Calu3 (cell line): Measurements from ENCODE around the gene CRABP2. TPM values are rescaled to one million over a fixed set of nuclear protein-coding genes. Genes with fewer than 3 reads are reported as not detected.

Experiments
- BruUV-seq: library from RNA; stranded (reverse); fragments of 400-500 nt; replicated peaks from 2 replicates; lab custom pipeline; 2021; lab: Mats Ljungman, UMichigan
- CTCF ChIA-PET: fragments of 300-600 bp; sonication (Branson Sonifier 250); formaldehyde crosslinking; loops from one replicate; lab custom pipeline; 2022; ENCODE audit warnings: antibody characterized with exemption; lab: Charles Lee
- DNase-seq: peaks from one replicate; pipeline ENCODE4 v3.0.0; 2022
- H3K27ac Mint-ChIP-seq: one replicate; pipeline ENCODE4 v1.8.0; 2022; ENCODE audit warnings: mixed read lengths; ENCODE audit not compliant: unreplicated experiment
- H3K27me3 Mint-ChIP-seq: one replicate; pipeline ENCODE4 v1.8.0; 2022; ENCODE audit warnings: mixed read lengths; ENCODE audit not compliant: unreplicated experiment
- H3K36me3 Mint-ChIP-seq: one replicate; pipeline ENCODE4 v1.8.0; 2022; ENCODE audit warnings: mild to moderate bottlenecking, moderate library complexity, mixed read lengths; ENCODE audit not compliant: insufficient read depth, unreplicated experiment
- H3K4me1 Mint-ChIP-seq: one replicate; pipeline ENCODE4 v1.8.0; 2022; ENCODE audit warnings: mild to moderate bottlenecking, low read depth, mixed read lengths; ENCODE audit not compliant: unreplicated experiment
- H3K4me3 Mint-ChIP-seq: one replicate; pipeline ENCODE4 v1.8.0; 2022; ENCODE audit warnings: mild to moderate bottlenecking, low read depth, moderate library complexity, mixed read lengths; ENCODE audit not compliant: unreplicated experiment
- H3K9me3 Mint-ChIP-seq: one replicate; pipeline ENCODE4 v1.8.0; 2022; ENCODE audit warnings: low read depth, mixed read lengths; ENCODE audit not compliant: unreplicated experiment
- intact Hi-C: fragments of 100-400 bp; cut with micrococcal nuclease; formaldehyde crosslinking; loops from one replicate; pipeline ENCODE4 v1.10.0; 2022; ENCODE audit not compliant: unreplicated experiment
- total RNA-seq: library from RNA; stranded (reverse); gene quantifications from 2 replicates; pipeline ENCODE4 v1.2.3, GENCODE V29; 2022
- TF ChIP-seq, protein P1 (sequence below): fragments of 200-600 bp; IDR thresholded peaks from one replicate; pipeline ENCODE4 v1.8.0; 2022; ENCODE audit warnings: antibody characterized with exemption; ENCODE audit not compliant: unreplicated experiment

The CRABP2 gene
- total RNA-seq, 1 experiment from 2014 or later: 17.6 TPM

- no peaks in the 10 kb centered on the region for H3K9me3 Mint-ChIP-seq
- no peak overlapping the region for H3K27ac Mint-ChIP-seq
- intact Hi-C loops: loop anchor here (1.0 kb wide), 1 partner anchor 32 kb away; no protein-coding TSS in a partner anchor
- no peaks in the 10 kb centered on the region for H3K27me3 Mint-ChIP-seq
- TF ChIP-seq, protein P1, sequence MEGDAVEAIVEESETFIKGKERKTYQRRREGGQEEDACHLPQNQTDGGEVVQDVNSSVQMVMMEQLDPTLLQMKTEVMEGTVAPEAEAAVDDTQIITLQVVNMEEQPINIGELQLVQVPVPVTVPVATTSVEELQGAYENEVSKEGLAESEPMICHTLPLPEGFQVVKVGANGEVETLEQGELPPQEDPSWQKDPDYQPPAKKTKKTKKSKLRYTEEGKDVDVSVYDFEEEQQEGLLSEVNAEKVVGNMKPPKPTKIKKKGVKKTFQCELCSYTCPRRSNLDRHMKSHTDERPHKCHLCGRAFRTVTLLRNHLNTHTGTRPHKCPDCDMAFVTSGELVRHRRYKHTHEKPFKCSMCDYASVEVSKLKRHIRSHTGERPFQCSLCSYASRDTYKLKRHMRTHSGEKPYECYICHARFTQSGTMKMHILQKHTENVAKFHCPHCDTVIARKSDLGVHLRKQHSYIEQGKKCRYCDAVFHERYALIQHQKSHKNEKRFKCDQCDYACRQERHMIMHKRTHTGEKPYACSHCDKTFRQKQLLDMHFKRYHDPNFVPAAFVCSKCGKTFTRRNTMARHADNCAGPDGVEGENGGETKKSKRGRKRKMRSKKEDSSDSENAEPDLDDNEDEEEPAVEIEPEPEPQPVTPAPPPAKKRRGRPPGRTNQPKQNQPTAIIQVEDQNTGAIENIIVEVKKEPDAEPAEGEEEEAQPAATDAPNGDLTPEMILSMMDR: no peak
- BruUV-seq: no TSS peak
- peak; percentile 69 for DNase-seq
- peak overlapping the region; percentile 39 for H3K4me3 Mint-ChIP-seq
- H3K4me1 Mint-ChIP-seq: peaks cover 44% of the 10 kb centered on the region
- CTCF ChIA-PET: interaction anchor here (1.4 to 7.2 kb wide), 3 partner anchors 13 to 166 kb away, joined by 3 to 130 read pairs (median 8); partner anchors contain the start of gene CRABP2
- H3K36me3 Mint-ChIP-seq: peaks cover 5% of the 10 kb centered on the region
These were observed 11.3 kb downstream of the CRABP2 start for GRCh38 chr1:156693848-156694689.

DNA sequence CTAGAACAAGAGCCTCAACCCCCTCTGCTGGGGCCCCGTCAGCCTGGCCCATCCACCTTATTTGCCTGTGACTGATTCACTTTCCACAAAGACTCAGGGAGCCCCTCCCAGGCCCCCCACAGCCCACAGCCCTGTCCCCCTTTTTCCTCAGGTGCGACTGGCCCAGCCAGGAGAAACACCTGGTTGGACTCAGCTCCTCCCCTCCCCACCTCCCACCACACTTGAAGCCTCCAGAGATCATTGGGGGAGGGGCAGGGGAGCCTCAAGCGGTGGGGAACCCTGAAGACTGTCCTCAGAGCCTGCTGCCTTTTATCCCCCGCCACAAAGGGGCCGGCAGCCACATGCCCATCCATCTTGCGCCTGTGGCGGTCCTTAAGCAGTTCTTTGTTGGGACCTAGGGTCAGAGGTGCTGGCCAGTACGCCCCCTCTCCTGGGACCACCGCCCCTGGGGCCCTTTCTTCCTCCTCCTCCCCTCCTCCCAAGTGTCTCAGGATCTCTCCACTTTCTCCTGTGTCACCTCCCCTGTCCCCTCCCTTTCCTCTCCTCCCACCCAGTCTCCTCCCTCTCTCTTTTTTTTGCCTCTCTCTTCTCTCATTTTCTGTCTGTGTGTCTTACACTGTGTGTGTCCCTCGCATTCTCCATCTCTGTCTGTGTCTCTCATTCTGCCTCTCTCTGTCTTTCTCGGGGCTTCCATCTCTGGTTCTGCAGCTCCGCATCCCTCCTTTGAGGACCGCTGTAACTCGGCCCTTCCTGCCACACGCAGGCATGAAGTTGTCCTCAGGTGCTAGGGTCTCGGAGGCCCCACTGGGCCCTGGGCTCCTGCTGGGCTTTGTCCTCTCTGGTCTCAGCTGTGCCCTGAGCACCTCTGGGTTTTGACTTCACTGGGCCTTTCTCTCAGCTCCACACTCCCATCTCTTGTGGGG lies 12.2 kb downstream of the CRABP2 start:
- TF ChIP-seq, protein P1: no peak
- H3K27ac Mint-ChIP-seq: no peak overlapping the region
- peaks cover 44% of the 10 kb centered on the region for H3K4me1 Mint-ChIP-seq
- peak overlapping the region; percentile 39 for H3K4me3 Mint-ChIP-seq
- no peaks in the 10 kb centered on the region for H3K27me3 Mint-ChIP-seq
- CTCF ChIA-PET: interaction anchor here (0.6 to 7.2 kb wide), 4 partner anchors 14 to 167 kb away, joined by 3 to 130 read pairs (median 6); partner anchors contain the start of gene CRABP2
- intact Hi-C loops: loop anchor here (1.0 kb wide), 1 partner anchor 33 kb away; no protein-coding TSS in a partner anchor
- no peaks in the 10 kb centered on the region for H3K9me3 Mint-ChIP-seq
- BruUV-seq: no TSS peak
- H3K36me3 Mint-ChIP-seq: no peaks in the 10 kb centered on the region
- DNase-seq: peak; percentile 73

DNA sequence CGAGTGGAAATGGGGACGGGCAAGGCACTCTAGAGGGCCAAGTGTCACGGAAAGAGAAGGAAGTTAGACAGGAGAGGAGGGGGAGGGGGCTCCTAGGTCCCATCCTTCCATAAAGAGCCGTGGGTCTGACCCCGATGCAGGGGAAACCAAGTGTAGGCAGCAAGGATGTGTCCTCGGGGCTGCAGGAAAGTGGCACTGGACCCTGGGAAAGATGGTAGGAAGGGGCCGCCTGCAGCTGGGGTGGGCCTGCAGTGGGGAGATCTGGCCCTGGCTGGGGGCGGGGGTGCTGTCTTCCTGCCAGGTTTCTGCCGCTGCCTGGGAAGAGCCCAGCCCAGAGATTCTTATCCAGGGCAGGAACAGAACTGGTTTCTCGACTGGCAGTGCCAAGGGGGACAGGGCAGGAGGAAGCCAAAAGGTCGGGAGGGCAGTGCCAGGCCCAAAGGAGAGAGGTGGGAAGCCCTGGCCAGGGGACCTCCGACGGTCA lies 12.9 kb downstream of the CRABP2 start:
- peak overlapping the region; percentile 3 for H3K27ac Mint-ChIP-seq
- DNase-seq: no peak
- H3K27me3 Mint-ChIP-seq: no peaks in the 10 kb centered on the region
- CTCF ChIA-PET: interaction anchor here (1.1 to 7.2 kb wide), 4 partner anchors 9 to 35 kb away, joined by 3 to 199 read pairs (median 82); partner anchors contain the start of genes CRABP2, ISG20L2 and METTL25B
- intact Hi-C loops: no loop called here
- no peaks in the 10 kb centered on the region for H3K36me3 Mint-ChIP-seq
- no peaks in the 10 kb centered on the region for H3K9me3 Mint-ChIP-seq
- BruUV-seq: no TSS peak
- peak overlapping the region; percentile 39 for H3K4me3 Mint-ChIP-seq
- TF ChIP-seq, protein P1: no peak
- peaks cover 44% of the 10 kb centered on the region for H3K4me1 Mint-ChIP-seq
